GF-D8 (cell line): ENCODE data around the gene FBXO11.
A peak's percentile ranks its signal among the peaks of the same experiment; 100 is the strongest.
"Not testable (repeated sequence)": the region's sequence is repeated elsewhere in the genome, so short reads cannot be mapped to it uniquely, and the experiment has no call there.

Source experiments
- DNase-seq: peaks from one replicate; lab custom pipeline; 2025; lab: John Stamatoyannopoulos, UW

Gene FBXO11

GRCh38 chr2:47906157-47907038 is at the start of gene FBXO11:
Gene FBXO11, minus strand, starts transcription at chr2:47906498. Its CDS starts 778 bp downstream, at chr2:47905720.
- DNase-seq = peak; percentile 96

- DNase-seq = no peak
Observed at GRCh38 chr2:47950340-47951301, 44.3 kb upstream of the FBXO11 start.

- no peak for DNase-seq
Observed at GRCh38 chr2:47946593-47946992, 40.3 kb upstream of the FBXO11 start.

GRCh38 chr2:47945046-47945781 is 38.9 kb upstream of the FBXO11 start:
- no peak for DNase-seq

- DNase-seq = no peak
Observed at GRCh38 chr2:47941936-47942335, 35.6 kb upstream of the FBXO11 start.

GRCh38 chr2:47937677-47938076 is 31.4 kb upstream of the FBXO11 start:
- no peak for DNase-seq

GRCh38 chr2:47935071-47935470 is 28.8 kb upstream of the FBXO11 start:
- DNase-seq = no peak

- no peak for DNase-seq
Observed at GRCh38 chr2:47918043-47918442, 11.7 kb upstream of the FBXO11 start.

- DNase-seq = no peak
Observed at GRCh38 chr2:47917276-47917961, 11.1 kb upstream of the FBXO11 start.

GRCh38 chr2:47916412-47916811 is 10.1 kb upstream of the FBXO11 start:
- DNase-seq = no peak

- DNase-seq = not testable (repeated sequence)
Observed at GRCh38 chr2:47910662-47911061, 4.4 kb upstream of the FBXO11 start.

- DNase-seq = no peak
Observed at GRCh38 chr2:47908682-47909081, 2.4 kb upstream of the FBXO11 start.

GRCh38 chr2:47907039-47907781 is 912 bp upstream of the FBXO11 start:
- no peak for DNase-seq

GRCh38 chr2:47905386-47906156 is 727 bp downstream of the FBXO11 start:
- DNase-seq = no peak

GRCh38 chr2:47903781-47904490 is 2.4 kb downstream of the FBXO11 start:
- DNase-seq = no peak

- DNase-seq = not testable (repeated sequence)
Observed at GRCh38 chr2:47901892-47902291, 4.4 kb downstream of the FBXO11 start.

- DNase-seq = no peak
Observed at GRCh38 chr2:47900857-47901256, 5.4 kb downstream of the FBXO11 start.

- DNase-seq = no peak
Observed at GRCh38 chr2:47899915-47900816, 6.1 kb downstream of the FBXO11 start.
